ENCODE measurements around the gene GTF2IRD1.
"Not testable (repeated sequence)": the region's sequence is repeated elsewhere in the genome, so short reads cannot be mapped to it uniquely, and the experiment has no call there.

DNA sequence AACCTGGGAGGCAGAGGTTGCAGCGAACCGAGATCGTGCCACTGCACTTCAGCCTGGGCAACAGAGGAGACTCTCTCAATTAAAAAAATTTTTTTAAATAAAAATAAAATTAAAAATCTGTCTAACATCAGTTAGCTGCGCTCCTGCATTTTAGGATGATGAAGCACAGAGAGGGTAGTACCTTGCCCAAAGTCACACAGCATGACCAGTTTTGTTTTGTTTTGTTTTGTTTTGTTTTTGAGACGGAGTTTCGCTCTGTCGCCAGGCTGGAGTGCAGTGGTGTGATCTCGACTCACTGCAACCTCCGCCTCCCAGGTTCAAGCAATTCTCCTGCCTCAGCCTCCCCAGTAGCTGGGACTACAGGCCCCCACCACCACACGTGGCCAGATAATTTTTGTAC is 55.7 kb downstream of the GTF2IRD1 start:
- TF ChIP-seq, protein P1, sequence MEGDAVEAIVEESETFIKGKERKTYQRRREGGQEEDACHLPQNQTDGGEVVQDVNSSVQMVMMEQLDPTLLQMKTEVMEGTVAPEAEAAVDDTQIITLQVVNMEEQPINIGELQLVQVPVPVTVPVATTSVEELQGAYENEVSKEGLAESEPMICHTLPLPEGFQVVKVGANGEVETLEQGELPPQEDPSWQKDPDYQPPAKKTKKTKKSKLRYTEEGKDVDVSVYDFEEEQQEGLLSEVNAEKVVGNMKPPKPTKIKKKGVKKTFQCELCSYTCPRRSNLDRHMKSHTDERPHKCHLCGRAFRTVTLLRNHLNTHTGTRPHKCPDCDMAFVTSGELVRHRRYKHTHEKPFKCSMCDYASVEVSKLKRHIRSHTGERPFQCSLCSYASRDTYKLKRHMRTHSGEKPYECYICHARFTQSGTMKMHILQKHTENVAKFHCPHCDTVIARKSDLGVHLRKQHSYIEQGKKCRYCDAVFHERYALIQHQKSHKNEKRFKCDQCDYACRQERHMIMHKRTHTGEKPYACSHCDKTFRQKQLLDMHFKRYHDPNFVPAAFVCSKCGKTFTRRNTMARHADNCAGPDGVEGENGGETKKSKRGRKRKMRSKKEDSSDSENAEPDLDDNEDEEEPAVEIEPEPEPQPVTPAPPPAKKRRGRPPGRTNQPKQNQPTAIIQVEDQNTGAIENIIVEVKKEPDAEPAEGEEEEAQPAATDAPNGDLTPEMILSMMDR (conservative IDR thresholded peaks at IDR 0.05 in 1 of 2, IDR thresholded peaks at IDR 0.05 in 1 of 2; ENCODE audit: extremely low read depth in 1 of 2, insufficient read depth in 1 of 2, low read depth in 1 of 2, low read length in 2 of 2): not testable (repeated sequence)
- not testable (repeated sequence) for TF ChIP-seq EZH2 (IDR thresholded peaks at IDR 0.05; ENCODE audit: borderline replicate concordance, low read length)

All from mammary epithelial cell (primary cell).